ENCODE data around the gene THSD7B.

GRCh38 chr2:137437386-137437785 lies 672.0 kb downstream of the THSD7B start:
- TF ChIP-seq CTCF (conservative IDR thresholded peaks at IDR 0.05; ENCODE audit: low read length) = no peak
- no peak for TF ChIP-seq EZH2phosphoT487 (IDR thresholded peaks at IDR 0.05; ENCODE audit: borderline replicate concordance)

Measured in Loucy (cell line).